Coronary artery (tissue), 2 donors: Measurements from ENCODE around the gene CGNL1.

Source experiments
- DNase-seq: peaks from one replicate; pipeline ENCODE4 v3.0.0-alpha.2; 2017; ENCODE audit warnings: low spot score
- H3K27ac ChIP-seq, 2 donors: fragments of 200-600 bp; sonication (generic); one replicate each; pipeline ENCODE4 v1.5.1; 2016 to 2019
- H3K4me3 ChIP-seq: fragments of 200-600 bp; sonication (generic); 2 replicates; pipeline ENCODE4 v1.5.1; 2016; ENCODE audit warnings: mild to moderate bottlenecking, moderate library complexity
- CTCF ChIP-seq: fragments of 200-600 bp; sonication (generic); IDR thresholded peaks from one replicate; pipeline ENCODE4 v1.5.1; 2019; ENCODE audit warnings: antibody characterized with exemption

The CGNL1 gene

GRCh38 chr15:57376696-57377477 is 582 bp downstream of the CGNL1 start:
- DNase-seq, result no peak
- peak overlapping the region; percentile 34 to 63 for H3K27ac ChIP-seq

DNA sequence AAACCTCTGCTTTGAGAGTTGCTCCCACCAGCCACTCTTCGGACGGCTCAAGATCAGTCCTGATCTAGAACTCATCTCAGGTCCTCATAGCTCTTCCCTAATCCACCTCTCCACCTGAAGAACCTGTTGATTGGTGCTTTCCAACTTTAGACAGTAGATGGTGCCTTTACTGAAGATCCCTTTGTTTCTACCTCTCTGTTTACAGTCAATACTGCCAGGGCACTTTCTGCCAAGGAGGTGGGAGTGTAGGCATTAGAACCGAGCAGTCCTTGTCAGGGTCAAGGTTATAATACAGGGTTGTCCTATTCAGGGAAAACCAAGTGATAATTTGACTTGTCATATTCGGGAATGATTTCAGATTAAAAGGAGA is 1.2 kb downstream of the CGNL1 start:
- DNase-seq, result no peak
- TF ChIP-seq CTCF, result no peak
- H3K27ac ChIP-seq, result peak overlapping the region in 1 of 2 donors; percentile 63
- peak overlapping the region; percentile 76 for H3K4me3 ChIP-seq

More at GRCh38 chr15:57376696-57377477, 582 bp downstream of the CGNL1 start:
- TF ChIP-seq CTCF, result no peak
- peak overlapping the region; percentile 76 for H3K4me3 ChIP-seq

DNA sequence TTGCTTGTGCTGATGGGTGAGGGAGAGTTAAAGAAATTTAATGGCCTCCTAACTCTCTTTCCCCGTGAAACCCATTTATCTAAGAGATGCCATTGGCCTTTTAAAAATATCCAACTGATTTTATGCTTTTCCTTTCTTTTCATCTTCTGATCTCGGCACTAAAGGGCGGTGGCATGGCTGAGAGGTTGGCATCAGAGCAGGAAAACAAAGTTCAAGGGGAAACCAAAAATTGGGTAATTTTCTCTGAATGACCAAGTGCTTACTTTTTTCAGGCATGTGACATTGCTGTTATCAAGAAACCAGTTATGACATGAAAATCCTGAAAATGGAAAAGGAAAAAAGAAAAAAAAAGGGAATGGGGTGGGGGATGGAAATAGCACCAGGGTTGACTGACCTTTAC is 3.2 kb downstream of the CGNL1 start:
- Histone ChIP-seq H3K4me3 (peak overlapping the region; percentile 25), H3K27ac (no peak overlapping the region)
- no peak for TF ChIP-seq CTCF
- DNase-seq, result no peak

GRCh38 chr15:57380854-57381253 is 4.5 kb downstream of the CGNL1 start:
- Histone ChIP-seq H3K27ac (no peak overlapping the region), H3K4me3 (no peak overlapping the region)
- TF ChIP-seq CTCF, result no peak
- no peak for DNase-seq

DNA sequence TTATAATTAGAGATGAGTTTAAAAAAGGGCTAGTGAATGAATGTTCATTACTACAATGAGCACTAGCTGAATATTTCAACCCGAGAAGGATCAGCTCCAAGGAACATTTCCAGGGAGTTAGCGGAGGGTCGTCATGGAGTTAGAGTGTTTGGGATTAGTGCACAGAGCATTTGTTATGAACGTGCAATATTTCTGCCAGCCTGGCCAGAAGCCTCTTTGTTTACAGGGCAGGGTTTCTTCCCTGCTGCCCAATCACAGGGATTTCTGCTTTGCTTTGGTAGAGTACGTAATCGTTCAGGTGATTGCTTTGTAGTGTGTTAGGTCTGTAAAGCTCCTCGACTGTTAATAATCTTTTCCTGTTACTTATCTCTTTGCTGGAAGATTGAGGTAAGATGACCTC is 5.9 kb downstream of the CGNL1 start:
- DNase-seq, result no peak
- TF ChIP-seq CTCF, result no peak
- H3K27ac ChIP-seq, result peak overlapping the region in 1 of 2 donors; percentile 29
- H3K4me3 ChIP-seq, result peak overlapping the region; percentile 14

DNA sequence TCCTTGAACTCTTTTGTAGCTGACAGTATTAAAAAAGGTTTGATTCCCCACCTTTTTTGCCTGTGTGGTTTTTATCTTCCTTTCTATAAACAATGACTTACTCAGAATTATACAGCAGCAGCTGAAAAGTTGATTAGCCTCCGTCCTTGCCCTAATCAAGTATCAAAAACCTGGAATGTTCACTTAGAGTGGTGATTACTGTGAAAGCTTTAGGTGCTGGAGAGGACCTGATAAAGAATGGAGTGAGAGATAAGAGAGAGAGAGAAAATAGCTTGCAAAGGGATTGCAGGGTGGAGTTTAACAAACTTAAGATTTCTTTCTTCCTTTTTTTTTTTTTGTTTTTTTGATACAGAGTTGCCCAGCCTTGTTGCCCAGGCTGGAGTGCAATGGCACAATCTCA is 6.7 kb downstream of the CGNL1 start:
- Histone ChIP-seq H3K4me3 (no peak overlapping the region), H3K27ac (no peak overlapping the region)
- TF ChIP-seq CTCF, result no peak
- DNase-seq, result no peak

DNA sequence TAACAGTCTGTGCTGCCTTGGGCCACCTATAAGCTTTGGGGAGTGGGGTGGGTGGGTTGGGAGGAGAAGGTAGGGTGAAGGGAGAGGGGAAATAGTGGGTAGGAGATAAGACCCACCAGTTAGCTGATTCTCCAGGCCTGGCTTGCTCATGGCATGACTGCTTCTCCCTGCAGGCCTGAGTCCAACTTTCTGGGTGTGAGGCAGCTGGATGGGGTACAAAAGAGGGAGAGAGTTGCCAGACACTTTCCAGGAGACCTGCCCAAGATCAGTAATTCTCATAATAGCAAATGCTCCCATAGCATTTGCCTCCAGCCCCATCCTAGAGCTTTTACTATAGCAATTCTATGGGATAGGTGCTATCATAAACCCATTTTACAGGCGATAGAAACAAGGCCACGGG is 7.7 kb downstream of the CGNL1 start:
- H3K27ac ChIP-seq, result peak overlapping the region in 1 of 2 donors; percentile 69
- no peak for TF ChIP-seq CTCF
- no peak overlapping the region for H3K4me3 ChIP-seq
- DNase-seq, result no peak
